Stimulated activated naive CD4-positive, alpha-beta T cell treated with Interleukin-2 at 50 U/mL for 16 hours (primary cell): ENCODE results near the gene PTPRA.
"Not testable (repeated sequence)": the region's sequence is repeated elsewhere in the genome, so short reads cannot be mapped to it uniquely, and the experiment has no call there.

ENCODE experiments used
- DNase-seq: peaks from one replicate; lab custom pipeline; 2025; lab: John Stamatoyannopoulos, UW

The PTPRA gene

GRCh38 chr20:3074812-3075211 is 201.5 kb downstream of the PTPRA start:
- DNase-seq, result no peak

GRCh38 chr20:3075315-3075714 is 202.0 kb downstream of the PTPRA start:
- DNase-seq, result not testable (repeated sequence)

- DNase-seq, result no peak
Observed at GRCh38 chr20:3077618-3078134, 204.4 kb downstream of the PTPRA start.

- DNase-seq, result no peak
Observed at GRCh38 chr20:3080939-3081388, 207.7 kb downstream of the PTPRA start.

GRCh38 chr20:3081641-3082040 is 208.4 kb downstream of the PTPRA start:
- DNase-seq, result no peak

- no peak for DNase-seq
Observed at GRCh38 chr20:3082306-3082951, 209.1 kb downstream of the PTPRA start.

GRCh38 chr20:3082955-3083952 is 210.0 kb downstream of the PTPRA start:
- no peak for DNase-seq

- no peak for DNase-seq
Observed at GRCh38 chr20:3084283-3084985, 211.2 kb downstream of the PTPRA start, which contains the start of gene AVP. Gene AVP (minus strand): TSS chr20:3084724. CDS start chr20:3084674, 50 bp downstream.

GRCh38 chr20:3084986-3085360 is 211.7 kb downstream of the PTPRA start:
- no peak for DNase-seq

- no peak for DNase-seq
Observed at GRCh38 chr20:3085571-3086072, 212.3 kb downstream of the PTPRA start.

- no peak for DNase-seq
Observed at GRCh38 chr20:3088031-3088430, 214.8 kb downstream of the PTPRA start.
